Activated CD4-positive, alpha-beta T cell treated with anti-CD3 and anti-CD28 coated beads, Interleukin-2, amount 10 ng/mL, durations not matched to agents 24 days and 14 days (primary cell): ENCODE measurements around the gene SFSWAP. TPM values are rescaled to one million over a fixed set of nuclear protein-coding genes. Genes with fewer than 3 reads are reported as not detected.
A peak's percentile ranks its signal among the peaks of the same experiment; 100 is the strongest.
"Not testable (repeated sequence)": the region's sequence is repeated elsewhere in the genome, so short reads cannot be mapped to it uniquely, and the experiment has no call there.

ENCODE experiments used
- DNase-seq: peaks from one replicate; pipeline ENCODE4 v3.0.0; 2022
- H3K27ac Mint-ChIP-seq: one replicate; pipeline ENCODE4 v1.8.0; 2022; ENCODE audit warnings: mild to moderate bottlenecking, mixed read lengths
- H3K27me3 Mint-ChIP-seq: one replicate; pipeline ENCODE4 v1.8.0; 2022; ENCODE audit warnings: mixed read lengths
- H3K36me3 Mint-ChIP-seq: one replicate; pipeline ENCODE4 v1.8.0; 2022; ENCODE audit warnings: low read depth, mild to moderate bottlenecking, mixed read lengths
- H3K4me1 Mint-ChIP-seq: one replicate; pipeline ENCODE4 v1.8.0; 2021; ENCODE audit warnings: mixed read lengths
- H3K4me3 Mint-ChIP-seq: one replicate; pipeline ENCODE4 v1.8.0; 2022; ENCODE audit warnings: mild to moderate bottlenecking, moderate library complexity, mixed read lengths
- H3K9me3 Mint-ChIP-seq: one replicate; pipeline ENCODE4 v1.8.0; 2021; ENCODE audit warnings: mixed read lengths
- intact Hi-C: fragments of 100-400 bp; cut with micrococcal nuclease; formaldehyde crosslinking; loops from one replicate; pipeline ENCODE4 v1.15.1; 2023
- total RNA-seq: library from RNA; stranded (reverse); gene quantifications from 2 replicates; pipeline ENCODE4 v1.2.3, GENCODE V29; 2022

The SFSWAP gene
- total RNA-seq, 1 donor from 2014 or later: 74.4 TPM

DNA sequence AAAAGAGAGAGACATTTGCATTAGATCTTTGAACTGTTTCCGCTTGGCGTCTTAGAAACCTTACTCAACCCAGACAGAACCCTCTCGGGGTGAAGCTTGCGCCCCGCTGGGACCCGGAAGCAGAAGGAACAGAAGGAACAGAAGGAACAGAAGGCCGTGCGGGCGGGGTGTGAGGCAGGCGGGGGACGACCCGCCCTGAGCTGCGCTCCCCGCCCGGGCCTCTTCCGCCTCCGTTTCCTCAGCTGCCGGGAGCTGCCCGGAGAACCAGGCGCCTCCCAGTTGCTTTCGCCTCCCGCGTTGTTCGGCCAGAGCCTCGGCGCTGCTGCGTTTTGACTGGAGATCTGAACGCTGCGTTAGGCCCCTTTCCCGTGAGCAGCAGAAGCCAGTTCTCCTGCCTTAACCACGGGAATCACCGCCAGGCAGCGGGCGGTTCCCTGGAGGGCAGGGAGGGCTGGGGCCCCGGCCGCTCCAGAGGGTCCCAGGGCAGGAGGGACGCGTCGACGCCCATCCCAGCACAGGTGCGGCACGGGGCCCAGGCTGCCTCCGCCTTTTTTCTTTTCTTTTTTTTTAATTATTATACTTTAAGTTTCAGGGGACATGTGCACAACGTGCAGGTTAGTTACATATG, 98.0 kb downstream of the SFSWAP start:
- Mint-ChIP-seq H3K4me3 (peak overlapping the region; percentile 80), H3K27me3 (no peaks in the 10 kb centered on the region), H3K4me1 (peaks cover 2% of the 10 kb centered on the region), H3K27ac (peak overlapping the region; percentile 71), H3K36me3 (peaks cover 6% of the 10 kb centered on the region), H3K9me3 (peaks cover 9% of the 10 kb centered on the region)
- DNase-seq: peak; percentile 82
- intact Hi-C loops: no loop called here

- peak overlapping the region; percentile 37 for H3K27ac Mint-ChIP-seq
- H3K9me3 Mint-ChIP-seq, H3K27me3 Mint-ChIP-seq, H3K36me3 Mint-ChIP-seq, DNase-seq, H3K4me1 Mint-ChIP-seq, intact Hi-C loops: not testable (repeated sequence)
- H3K4me3 Mint-ChIP-seq: peak overlapping the region; percentile 71
These were observed 98.8 kb downstream of the SFSWAP start for GRCh38 chr12:131809476-131810254.

- Mint-ChIP-seq H3K4me3 (no peak overlapping the region), H3K4me1 (peaks cover 2% of the 10 kb centered on the region), H3K27me3 (no peaks in the 10 kb centered on the region), H3K36me3 (peaks cover 6% of the 10 kb centered on the region), H3K9me3 (peaks cover 9% of the 10 kb centered on the region), H3K27ac (no peak overlapping the region)
- intact Hi-C loops: no loop called here
- no peak for DNase-seq
These were observed 99.8 kb downstream of the SFSWAP start for GRCh38 chr12:131810726-131811125.

- H3K27me3 Mint-ChIP-seq: no peaks in the 10 kb centered on the region
- H3K27ac Mint-ChIP-seq: no peak overlapping the region
- H3K4me3 Mint-ChIP-seq: no peak overlapping the region
- H3K9me3 Mint-ChIP-seq: peaks cover 9% of the 10 kb centered on the region
- DNase-seq: no peak
- H3K4me1 Mint-ChIP-seq: no peaks in the 10 kb centered on the region
- intact Hi-C loops: no loop called here
- H3K36me3 Mint-ChIP-seq: peaks cover 6% of the 10 kb centered on the region
These were observed 104.2 kb downstream of the SFSWAP start for GRCh38 chr12:131815131-131815530.

- Mint-ChIP-seq H3K4me3 (no peak overlapping the region), H3K36me3 (peaks cover 6% of the 10 kb centered on the region), H3K27me3 (no peaks in the 10 kb centered on the region), H3K27ac (no peak overlapping the region), H3K9me3 (peaks cover 9% of the 10 kb centered on the region), H3K4me1 (no peaks in the 10 kb centered on the region)
- intact Hi-C loops: no loop called here
- DNase-seq: no peak
These were observed 105.6 kb downstream of the SFSWAP start for GRCh38 chr12:131816495-131816894.

GRCh38 chr12:131817241-131817640, 106.4 kb downstream of the SFSWAP start:
- DNase-seq: no peak
- intact Hi-C loops: no loop called here
- Mint-ChIP-seq H3K27ac (no peak overlapping the region), H3K4me1 (no peaks in the 10 kb centered on the region), H3K36me3 (peaks cover 2% of the 10 kb centered on the region), H3K4me3 (no peak overlapping the region), H3K27me3 (no peaks in the 10 kb centered on the region), H3K9me3 (peaks cover 4% of the 10 kb centered on the region)

DNA sequence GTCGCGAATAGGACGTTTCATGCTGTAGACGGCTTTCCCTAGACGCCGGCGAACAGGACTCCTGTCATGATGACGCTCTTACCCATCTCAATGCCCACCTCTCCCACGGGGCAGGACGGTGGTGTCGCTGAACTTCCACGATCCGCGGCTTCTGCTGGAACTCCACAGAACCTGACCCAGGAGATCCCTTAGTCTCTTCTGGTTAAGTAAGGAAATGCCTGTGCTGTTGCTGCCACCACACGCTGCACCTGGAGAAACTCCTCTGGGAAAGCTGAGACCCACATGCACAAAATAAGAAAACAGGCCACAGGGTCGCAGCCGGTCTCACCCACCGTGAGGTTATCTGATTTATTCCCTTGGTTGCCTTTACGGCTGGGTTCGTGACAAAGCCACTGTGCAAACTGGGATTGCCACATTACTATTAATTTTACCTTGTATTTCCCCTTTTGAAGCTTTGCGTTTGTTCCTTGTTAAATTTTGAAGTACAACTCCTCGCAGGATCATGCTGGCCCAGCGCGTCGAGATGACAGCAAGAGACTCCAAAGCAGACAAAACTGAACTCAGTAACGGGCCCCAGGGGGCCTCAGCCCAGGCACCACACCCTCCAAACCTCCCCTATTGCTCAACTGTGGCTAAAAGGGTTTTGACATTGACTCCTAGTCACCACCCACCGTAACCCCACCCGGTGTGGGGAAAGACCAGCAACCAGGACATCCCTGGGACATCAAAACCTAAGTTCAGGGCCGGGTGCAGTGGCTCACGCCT, 108.1 kb downstream of the SFSWAP start:
- Mint-ChIP-seq H3K4me1 (no peaks in the 10 kb centered on the region), H3K27me3 (no peaks in the 10 kb centered on the region), H3K4me3 (no peak overlapping the region), H3K27ac (no peak overlapping the region), H3K9me3 (no peaks in the 10 kb centered on the region), H3K36me3 (no peaks in the 10 kb centered on the region)
- no peak for DNase-seq
- intact Hi-C loops: no loop called here

DNA sequence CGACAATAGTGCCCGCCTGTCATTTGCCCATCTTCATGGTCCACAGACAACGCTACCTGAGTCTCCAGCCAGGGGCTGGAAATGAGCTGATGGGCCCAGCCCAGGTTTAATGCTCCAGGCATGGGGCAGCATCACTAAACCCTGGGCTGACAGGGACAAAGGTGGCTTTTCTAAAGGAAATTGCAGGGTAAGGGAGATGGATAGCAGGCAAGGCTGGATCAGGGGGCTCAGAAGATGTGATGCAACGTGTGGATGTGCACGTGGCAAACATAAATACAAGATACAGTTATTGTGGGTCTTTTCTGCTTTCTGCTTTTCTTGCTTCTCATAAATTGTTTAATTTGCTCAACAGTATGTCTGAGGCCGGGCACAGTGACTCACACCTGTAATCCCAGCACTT, 113.6 kb downstream of the SFSWAP start:
- DNase-seq: no peak
- Mint-ChIP-seq H3K27me3 (peaks cover 23% of the 10 kb centered on the region), H3K4me3 (no peak overlapping the region), H3K36me3 (no peaks in the 10 kb centered on the region), H3K4me1 (peaks cover 3% of the 10 kb centered on the region), H3K9me3 (no peaks in the 10 kb centered on the region), H3K27ac (no peak overlapping the region)
- intact Hi-C loops: no loop called here

DNA sequence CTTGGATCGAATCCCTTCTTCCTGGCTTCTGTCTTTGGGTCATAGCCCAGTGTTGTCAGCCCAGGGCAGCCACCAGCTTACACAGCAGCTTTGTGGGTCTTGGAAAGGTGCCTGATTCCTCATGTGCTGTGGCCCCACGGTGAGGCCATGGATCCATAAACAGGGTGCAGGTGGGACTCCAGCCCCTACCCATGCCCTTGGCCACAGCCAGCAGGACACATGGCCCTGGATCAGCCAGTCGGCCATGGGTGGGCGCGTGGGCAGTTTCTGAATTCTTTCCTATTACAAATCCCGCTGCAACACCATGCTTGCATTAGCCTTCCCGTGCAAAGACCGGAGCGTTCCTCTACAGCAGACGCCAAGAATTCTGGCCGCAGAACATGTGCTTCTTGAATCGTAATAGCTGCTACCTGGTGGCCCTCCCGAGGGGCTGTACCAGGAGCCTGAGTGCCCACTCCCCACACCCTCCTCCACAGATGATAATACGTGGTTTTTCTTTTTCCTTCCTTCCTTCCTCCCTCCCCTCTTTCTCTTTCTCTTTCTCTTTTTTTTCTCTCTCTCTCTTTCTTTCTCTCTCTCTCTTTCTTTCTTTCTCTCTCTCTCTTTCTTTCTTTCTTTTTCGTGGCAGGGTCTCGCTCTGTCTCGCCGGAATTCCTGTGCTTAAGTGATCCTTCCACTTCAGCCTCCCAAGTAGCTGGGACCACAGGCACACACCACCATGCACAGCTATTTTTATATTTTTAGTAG, 114.4 kb downstream of the SFSWAP start:
- DNase-seq: no peak
- Mint-ChIP-seq H3K36me3 (no peaks in the 10 kb centered on the region), H3K27ac (no peak overlapping the region), H3K4me3 (no peak overlapping the region), H3K9me3 (no peaks in the 10 kb centered on the region), H3K27me3 (peaks cover 24% of the 10 kb centered on the region), H3K4me1 (peaks cover 3% of the 10 kb centered on the region)
- intact Hi-C loops: no loop called here

GRCh38 chr12:131826097-131826928, 115.4 kb downstream of the SFSWAP start:
- Mint-ChIP-seq H3K4me3 (no peak overlapping the region), H3K4me1 (peaks cover 5% of the 10 kb centered on the region), H3K9me3 (no peaks in the 10 kb centered on the region), H3K27me3 (peaks cover 30% of the 10 kb centered on the region), H3K36me3 (no peaks in the 10 kb centered on the region), H3K27ac (no peak overlapping the region)
- no peak for DNase-seq
- intact Hi-C loops: no loop called here

DNA sequence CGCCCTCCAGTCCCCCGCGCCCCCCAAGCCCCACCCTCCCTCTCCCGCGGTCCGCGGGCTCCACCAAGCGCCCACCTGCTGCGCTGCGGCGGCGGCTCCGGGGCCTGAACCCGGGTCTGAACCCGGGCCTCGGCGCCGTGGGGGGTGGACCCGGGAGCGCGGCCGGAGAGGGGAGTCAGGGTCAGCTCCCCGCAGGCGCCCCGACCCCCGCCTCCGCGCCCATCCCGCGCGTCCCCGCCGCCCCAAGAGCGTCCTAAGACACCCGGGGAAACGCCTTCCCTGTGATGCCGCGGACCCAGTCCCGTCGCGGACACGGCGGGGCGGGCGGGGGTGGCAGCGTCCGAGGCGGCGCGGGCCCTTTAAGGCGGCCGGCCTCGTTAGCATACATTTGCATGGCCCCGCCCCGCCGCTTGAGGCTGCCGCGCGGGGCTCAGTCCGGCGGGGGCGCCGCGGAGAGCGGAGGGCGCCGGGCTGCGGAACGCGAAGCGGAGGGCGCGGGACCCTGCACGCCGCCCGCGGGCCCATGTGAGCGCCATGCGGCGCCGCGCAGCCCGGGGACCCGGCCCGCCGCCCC, 117.2 kb downstream of the SFSWAP start, which contains the start of gene MMP17:
Gene MMP17, plus strand, starts transcription at position 433 of the 574 bp plus-strand sequence. Its CDS starts 102 bp downstream, at position 535.
- no peaks in the 10 kb centered on the region for H3K9me3 Mint-ChIP-seq
- peak; percentile 82 for DNase-seq
- peaks cover 5% of the 10 kb centered on the region for H3K4me1 Mint-ChIP-seq
- H3K4me3 Mint-ChIP-seq: peak within 1 kb of the TSS; percentile 72
- H3K27ac Mint-ChIP-seq: no peak within 1 kb of the TSS
- intact Hi-C loops: no loop called here
- H3K27me3 Mint-ChIP-seq: peaks cover 40% of the 10 kb centered on the region
- H3K36me3 Mint-ChIP-seq: no peaks in the 10 kb centered on the region

DNA sequence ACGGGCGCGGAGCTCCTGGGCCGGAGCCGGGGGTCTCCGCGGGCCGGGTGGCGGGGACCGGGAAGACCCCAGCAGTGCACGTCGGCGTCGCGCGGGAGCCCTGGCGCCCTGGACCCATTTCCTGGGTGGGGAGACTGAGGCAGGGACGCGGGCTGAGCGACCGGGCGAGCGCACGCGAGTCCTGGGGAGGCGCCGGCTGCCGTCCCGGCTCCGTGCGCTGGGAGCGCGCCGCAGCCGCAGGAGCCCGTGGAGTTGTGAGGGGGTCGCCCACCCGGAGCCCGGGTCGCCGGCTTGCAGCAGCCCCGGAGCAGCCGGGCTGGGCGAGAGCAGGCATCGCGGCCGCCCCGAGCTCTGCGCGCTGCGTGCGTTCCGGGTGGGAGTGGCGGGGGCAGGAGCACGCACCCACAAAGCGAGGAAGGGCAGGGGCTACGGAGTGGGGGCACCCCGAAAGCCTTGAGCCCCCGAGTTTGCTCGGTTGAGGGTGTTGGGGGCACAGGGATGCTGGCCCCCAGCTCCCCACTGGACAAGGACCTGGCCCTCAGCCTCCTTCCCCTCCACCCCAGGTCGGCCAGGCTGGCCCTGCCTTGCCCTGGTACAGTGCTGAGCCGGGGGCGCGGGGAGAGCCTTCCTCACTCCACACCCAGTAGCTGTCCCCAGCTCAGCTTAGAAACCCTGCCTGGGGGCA, 117.9 kb downstream of the SFSWAP start:
- Mint-ChIP-seq H3K9me3 (no peaks in the 10 kb centered on the region), H3K4me1 (peaks cover 5% of the 10 kb centered on the region), H3K27me3 (peaks cover 43% of the 10 kb centered on the region), H3K27ac (no peak overlapping the region), H3K36me3 (no peaks in the 10 kb centered on the region), H3K4me3 (peak overlapping the region; percentile 72)
- peak; percentile 65 for DNase-seq
- intact Hi-C loops: loop anchor here (1.0 kb wide), 1 partner anchor 725 kb away; no protein-coding TSS in a partner anchor
